Ishikawa (cell line): ENCODE results near the gene FIGNL2.

Experiments
- CEBPB ChIP-seq: IDR thresholded peaks from 2 replicates; pipeline ENCODE4 v1.6.1; 2012
- CREB1 ChIP-seq: IDR thresholded peaks from 2 replicates; pipeline ENCODE4 v1.6.1; 2012; ENCODE audit warnings: low read depth
- EP300 ChIP-seq: IDR thresholded peaks from 2 replicates; pipeline ENCODE4 v1.6.1; 2012; ENCODE audit warnings: borderline replicate concordance
- FOXM1 ChIP-seq: IDR thresholded peaks from 2 replicates; pipeline ENCODE4 v1.6.1; 2012; ENCODE audit warnings: low read depth, borderline replicate concordance
- MAX ChIP-seq: IDR thresholded peaks from 2 replicates; pipeline ENCODE4 v1.6.1; 2012
- NFIC ChIP-seq: IDR thresholded peaks from 2 replicates; pipeline ENCODE4 v1.6.1; 2012
- RAD21 ChIP-seq: IDR thresholded peaks from 2 replicates; pipeline ENCODE4 v1.6.1; 2012; ENCODE audit warnings: low read depth
- REST ChIP-seq: IDR thresholded peaks from 2 replicates; pipeline ENCODE4 v1.6.1; 2012; ENCODE audit warnings: low read depth, mild to moderate bottlenecking
- TCF12 ChIP-seq: IDR thresholded peaks from 2 replicates; pipeline ENCODE4 v1.6.1; 2012; ENCODE audit warnings: low read depth
- TEAD4 ChIP-seq: IDR thresholded peaks from 2 replicates; pipeline ENCODE4 v1.6.1; 2012
- USF1 ChIP-seq: IDR thresholded peaks from 2 replicates; pipeline ENCODE4 v1.6.1; 2012
- YY1 ChIP-seq: IDR thresholded peaks from 2 replicates; pipeline ENCODE4 v1.6.1; 2012; ENCODE audit warnings: low read depth
- ZBTB7A ChIP-seq: IDR thresholded peaks from 2 replicates; pipeline ENCODE4 v1.6.1; 2012; ENCODE audit warnings: low read depth

GRCh38 chr12:51860986-51861385 lies 12.5 kb upstream of the FIGNL2 start:
- TF ChIP-seq MAX (no peak), REST (no peak), TCF12 (no peak), CREB1 (no peak), YY1 (no peak), EP300 (no peak), RAD21 (no peak), TEAD4 (no peak), ZBTB7A (no peak), USF1 (no peak), NFIC (no peak), CEBPB (no peak), FOXM1 (no peak)
